ENCODE measurements around the gene ARRDC1.

Gene ARRDC1

DNA sequence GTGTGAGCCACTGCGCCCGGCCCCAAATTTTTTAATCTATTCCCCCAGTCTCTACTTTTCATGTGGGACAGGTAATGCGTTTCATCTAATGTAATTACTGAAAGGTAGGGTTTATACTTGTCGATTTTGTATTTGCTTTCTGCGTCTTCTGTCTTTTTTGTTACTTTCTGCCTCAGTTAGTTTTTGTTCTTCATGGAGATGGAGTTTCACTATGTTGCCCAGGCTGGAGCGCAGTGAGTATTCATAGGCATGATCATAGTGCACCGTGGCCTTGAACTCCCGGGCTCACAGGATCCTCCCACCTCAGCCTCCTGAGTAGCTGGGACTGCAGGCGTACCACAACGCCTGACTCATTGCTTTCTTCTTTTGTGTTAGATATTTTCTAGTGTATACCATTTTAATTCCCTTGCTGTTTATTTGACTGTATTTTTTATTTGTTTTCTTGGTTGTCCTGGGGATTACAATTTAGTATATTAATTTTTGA lies 36.7 kb downstream of the ARRDC1 start:
- DNase-seq (ENCODE audit: low spot score in 2 of 2) (no peak), ATAC-seq (replicated peaks; ENCODE audit: extremely low read depth, poor library complexity, severe bottlenecking) (no peak)
- peak overlapping the region; percentile 44 for H3K27ac Mint-ChIP-seq (ENCODE audit: low read depth)
- no peaks in the 10 kb centered on the region for H3K9me3 Mint-ChIP-seq
- no peaks in the 10 kb centered on the region for H3K27me3 Mint-ChIP-seq
- H3K4me1 Mint-ChIP-seq, result peaks cover 54% of the 10 kb centered on the region
- H3K36me3 Mint-ChIP-seq (ENCODE audit: insufficient read depth), result peaks cover 14% of the 10 kb centered on the region
- no peak overlapping the region for H3K4me3 Mint-ChIP-seq

- Mint-ChIP-seq H3K36me3 (ENCODE audit: insufficient read depth) (peaks cover 18% of the 10 kb centered on the region), H3K27ac (ENCODE audit: low read depth) (peak overlapping the region; percentile 46), H3K4me3 (no peak overlapping the region), H3K9me3 (no peaks in the 10 kb centered on the region), H3K27me3 (no peaks in the 10 kb centered on the region), H3K4me1 (peaks cover 62% of the 10 kb centered on the region)
- ATAC-seq (replicated peaks; ENCODE audit: extremely low read depth, poor library complexity, severe bottlenecking) (no peak), DNase-seq (ENCODE audit: low spot score in 2 of 2) (no peak)
Observed at GRCh38 chr9:137642892-137643291, 37.4 kb downstream of the ARRDC1 start.

GRCh38 chr9:137643921-137644320 lies 38.4 kb downstream of the ARRDC1 start:
- Mint-ChIP-seq H3K4me3 (no peak overlapping the region), H3K27me3 (no peaks in the 10 kb centered on the region), H3K9me3 (no peaks in the 10 kb centered on the region), H3K36me3 (ENCODE audit: insufficient read depth) (peaks cover 23% of the 10 kb centered on the region), H3K27ac (ENCODE audit: low read depth) (peak overlapping the region; percentile 46), H3K4me1 (peaks cover 61% of the 10 kb centered on the region)
- DNase-seq (ENCODE audit: low spot score in 2 of 2) (no peak), ATAC-seq (replicated peaks; ENCODE audit: extremely low read depth, poor library complexity, severe bottlenecking) (no peak)

DNA sequence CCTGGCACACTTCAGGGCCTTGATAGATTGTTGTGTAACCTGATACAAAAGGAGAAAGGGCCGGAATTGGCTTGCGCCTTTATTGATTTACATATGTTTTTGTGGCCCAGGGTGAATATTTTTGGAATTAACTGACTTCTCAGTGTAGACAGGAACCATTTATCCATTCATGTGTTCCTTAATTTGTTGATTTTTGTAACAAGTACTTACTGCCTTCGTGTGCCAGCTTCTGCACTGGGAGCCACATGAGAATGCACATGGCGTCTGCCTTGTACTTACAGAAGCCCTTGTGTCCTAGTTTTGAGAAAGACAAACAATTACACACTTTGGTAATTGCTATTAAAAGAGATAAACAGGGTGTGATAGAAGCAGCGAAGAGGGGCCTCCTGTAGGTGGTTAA lies 39.7 kb downstream of the ARRDC1 start:
- Mint-ChIP-seq H3K9me3 (no peaks in the 10 kb centered on the region), H3K27me3 (no peaks in the 10 kb centered on the region), H3K4me1 (peaks cover 62% of the 10 kb centered on the region), H3K27ac (ENCODE audit: low read depth) (no peak overlapping the region), H3K36me3 (ENCODE audit: insufficient read depth) (peaks cover 24% of the 10 kb centered on the region), H3K4me3 (no peak overlapping the region)
- ATAC-seq (replicated peaks; ENCODE audit: extremely low read depth, poor library complexity, severe bottlenecking), result no peak
- no peak for DNase-seq (ENCODE audit: low spot score in 2 of 2)

DNA sequence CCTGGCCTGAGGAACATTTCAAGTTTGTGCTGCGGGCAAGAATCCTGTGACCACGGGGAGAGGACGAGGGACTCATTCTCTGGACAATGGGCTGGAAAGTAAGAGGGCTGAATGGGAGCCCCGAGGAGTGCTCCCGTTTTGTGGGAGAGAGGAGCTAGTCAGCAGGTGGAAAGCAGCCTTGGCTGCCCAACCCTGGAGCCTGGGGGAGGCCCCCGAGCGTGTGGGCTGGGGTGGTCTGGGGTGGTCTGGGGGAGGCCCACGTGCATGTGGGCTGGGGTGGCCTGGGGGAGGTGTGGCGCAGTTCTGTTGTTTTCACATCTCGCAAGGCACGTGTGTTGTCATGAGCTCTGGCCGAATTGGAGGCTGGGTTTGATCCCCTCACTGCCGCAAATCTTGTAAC lies 40.9 kb downstream of the ARRDC1 start:
- no peaks in the 10 kb centered on the region for H3K9me3 Mint-ChIP-seq
- no peak for DNase-seq (ENCODE audit: low spot score in 2 of 2)
- H3K36me3 Mint-ChIP-seq (ENCODE audit: insufficient read depth), result peaks cover 29% of the 10 kb centered on the region
- ATAC-seq (replicated peaks; ENCODE audit: extremely low read depth, poor library complexity, severe bottlenecking), result no peak
- H3K27ac Mint-ChIP-seq (ENCODE audit: low read depth), result peak overlapping the region; percentile 32
- no peak overlapping the region for H3K4me3 Mint-ChIP-seq
- H3K4me1 Mint-ChIP-seq, result peaks cover 58% of the 10 kb centered on the region
- H3K27me3 Mint-ChIP-seq, result no peaks in the 10 kb centered on the region

- no peak for DNase-seq (ENCODE audit: low spot score in 2 of 2)
- Mint-ChIP-seq H3K36me3 (ENCODE audit: insufficient read depth) (peaks cover 27% of the 10 kb centered on the region), H3K4me1 (peaks cover 54% of the 10 kb centered on the region), H3K4me3 (peak overlapping the region; percentile 1), H3K27me3 (no peaks in the 10 kb centered on the region), H3K9me3 (no peaks in the 10 kb centered on the region), H3K27ac (ENCODE audit: low read depth) (peak overlapping the region; percentile 45)
- ATAC-seq (replicated peaks; ENCODE audit: extremely low read depth, poor library complexity, severe bottlenecking), result no peak
Observed at GRCh38 chr9:137647096-137647714, 41.7 kb downstream of the ARRDC1 start.

GRCh38 chr9:137648396-137648795 lies 42.9 kb downstream of the ARRDC1 start:
- Mint-ChIP-seq H3K4me3 (no peak overlapping the region), H3K27me3 (no peaks in the 10 kb centered on the region), H3K27ac (ENCODE audit: low read depth) (no peak overlapping the region), H3K4me1 (peaks cover 46% of the 10 kb centered on the region), H3K36me3 (ENCODE audit: insufficient read depth) (peaks cover 27% of the 10 kb centered on the region), H3K9me3 (no peaks in the 10 kb centered on the region)
- no peak for ATAC-seq (replicated peaks; ENCODE audit: extremely low read depth, poor library complexity, severe bottlenecking)
- DNase-seq (ENCODE audit: low spot score in 2 of 2), result no peak

DNA sequence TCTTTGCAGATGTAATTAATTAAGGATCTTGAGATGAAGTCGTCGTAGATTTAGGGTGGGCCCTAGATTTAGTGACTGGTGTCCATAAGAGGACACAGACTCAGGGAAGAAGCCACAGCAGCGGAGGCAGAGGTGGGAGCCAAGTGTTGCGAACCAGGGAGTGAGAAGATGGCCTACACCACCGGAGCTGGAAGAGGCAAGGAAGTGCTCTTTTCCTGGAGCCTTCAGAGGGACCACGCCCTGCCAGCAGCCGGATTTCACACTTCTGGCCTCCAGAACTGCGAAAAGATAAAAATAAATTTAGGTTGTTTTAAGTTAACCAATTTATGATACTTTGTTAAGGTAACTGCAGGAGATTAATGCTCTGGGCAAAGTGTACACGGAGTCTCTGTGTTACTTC lies 44.1 kb downstream of the ARRDC1 start:
- H3K4me3 Mint-ChIP-seq, result peak overlapping the region; percentile 41
- H3K4me1 Mint-ChIP-seq, result peaks cover 40% of the 10 kb centered on the region
- H3K36me3 Mint-ChIP-seq (ENCODE audit: insufficient read depth), result peaks cover 26% of the 10 kb centered on the region
- H3K27ac Mint-ChIP-seq (ENCODE audit: low read depth), result peak overlapping the region; percentile 53
- H3K27me3 Mint-ChIP-seq, result no peaks in the 10 kb centered on the region
- H3K9me3 Mint-ChIP-seq, result no peaks in the 10 kb centered on the region
- ATAC-seq (replicated peaks; ENCODE audit: extremely low read depth, poor library complexity, severe bottlenecking), result no peak
- DNase-seq (ENCODE audit: low spot score in 2 of 2), result no peak

GRCh38 chr9:137650259-137650658 lies 44.8 kb downstream of the ARRDC1 start:
- no peaks in the 10 kb centered on the region for H3K27me3 Mint-ChIP-seq
- H3K4me3 Mint-ChIP-seq, result no peak overlapping the region
- peak overlapping the region; percentile 64 for H3K27ac Mint-ChIP-seq (ENCODE audit: low read depth)
- peaks cover 40% of the 10 kb centered on the region for H3K4me1 Mint-ChIP-seq
- H3K36me3 Mint-ChIP-seq (ENCODE audit: insufficient read depth), result peaks cover 27% of the 10 kb centered on the region
- H3K9me3 Mint-ChIP-seq, result no peaks in the 10 kb centered on the region
- ATAC-seq (replicated peaks; ENCODE audit: extremely low read depth, poor library complexity, severe bottlenecking) (peak; percentile 28), DNase-seq (ENCODE audit: low spot score in 2 of 2) (no peak)

- Mint-ChIP-seq H3K36me3 (ENCODE audit: insufficient read depth) (peaks cover 29% of the 10 kb centered on the region), H3K4me1 (peaks cover 40% of the 10 kb centered on the region), H3K9me3 (no peaks in the 10 kb centered on the region), H3K27ac (ENCODE audit: low read depth) (peak overlapping the region; percentile 64), H3K4me3 (no peak overlapping the region), H3K27me3 (no peaks in the 10 kb centered on the region)
- DNase-seq (ENCODE audit: low spot score in 2 of 2) (no peak), ATAC-seq (replicated peaks; ENCODE audit: extremely low read depth, poor library complexity, severe bottlenecking) (no peak)
Observed at GRCh38 chr9:137650779-137651178, 45.3 kb downstream of the ARRDC1 start.

GRCh38 chr9:137656416-137656815 lies 50.9 kb downstream of the ARRDC1 start:
- no peak overlapping the region for H3K4me3 Mint-ChIP-seq
- DNase-seq (ENCODE audit: low spot score in 2 of 2) (no peak), ATAC-seq (replicated peaks; ENCODE audit: extremely low read depth, poor library complexity, severe bottlenecking) (no peak)
- no peaks in the 10 kb centered on the region for H3K27me3 Mint-ChIP-seq
- H3K9me3 Mint-ChIP-seq, result no peaks in the 10 kb centered on the region
- peaks cover 28% of the 10 kb centered on the region for H3K4me1 Mint-ChIP-seq
- H3K27ac Mint-ChIP-seq (ENCODE audit: low read depth), result no peak overlapping the region
- H3K36me3 Mint-ChIP-seq (ENCODE audit: insufficient read depth), result peaks cover 19% of the 10 kb centered on the region

GRCh38 chr9:137657606-137658005 lies 52.1 kb downstream of the ARRDC1 start:
- H3K9me3 Mint-ChIP-seq, result no peaks in the 10 kb centered on the region
- no peaks in the 10 kb centered on the region for H3K27me3 Mint-ChIP-seq
- H3K36me3 Mint-ChIP-seq (ENCODE audit: insufficient read depth), result peaks cover 18% of the 10 kb centered on the region
- no peak overlapping the region for H3K4me3 Mint-ChIP-seq
- no peak for ATAC-seq (replicated peaks; ENCODE audit: extremely low read depth, poor library complexity, severe bottlenecking)
- peaks cover 22% of the 10 kb centered on the region for H3K4me1 Mint-ChIP-seq
- peak overlapping the region; percentile 60 for H3K27ac Mint-ChIP-seq (ENCODE audit: low read depth)
- DNase-seq (ENCODE audit: low spot score in 2 of 2), result no peak

- peaks cover 30% of the 10 kb centered on the region for H3K4me1 Mint-ChIP-seq
- H3K27ac Mint-ChIP-seq (ENCODE audit: low read depth), result no peak overlapping the region
- ATAC-seq (replicated peaks; ENCODE audit: extremely low read depth, poor library complexity, severe bottlenecking), result no peak
- no peaks in the 10 kb centered on the region for H3K9me3 Mint-ChIP-seq
- DNase-seq (ENCODE audit: low spot score in 2 of 2), result no peak
- H3K27me3 Mint-ChIP-seq, result no peaks in the 10 kb centered on the region
- no peak overlapping the region for H3K4me3 Mint-ChIP-seq
- H3K36me3 Mint-ChIP-seq (ENCODE audit: insufficient read depth), result peaks cover 16% of the 10 kb centered on the region
Observed at GRCh38 chr9:137658781-137659180, 53.3 kb downstream of the ARRDC1 start.

Measured in central memory CD8-positive, alpha-beta T cell (primary cell).